ENCODE data around the gene EPAS1. TPM values are rescaled to one million over a fixed set of nuclear protein-coding genes. Genes with fewer than 3 reads are reported as not detected.

The EPAS1 gene
- total and polyA plus RNA-seq, 2 of the 13 experiments (the other 11 are each of a cell fraction or from before 2014, with no cell fraction given): 47.1 to 182 TPM

- POLR2A ChIA-PET: interaction anchor here (0.5 to 2.8 kb wide), 11 partner anchors 9 to 416 kb away, joined by 3 to 14 read pairs (median 7); no protein-coding TSS in a partner anchor
These were observed 110.7 kb downstream of the EPAS1 start for GRCh38 chr2:46407852-46408455.

More at GRCh38 chr2:46407852-46408455, 110.7 kb downstream of the EPAS1 start:
- in situ Hi-C loops (cut with HindIII; ENCODE audit: extremely low pct_ligation_motif_present, low pct_unique_long_range_greater_than_20kb): no loop called here
- no peaks in the 10 kb centered on the region for H3K27me3 ChIP-seq (ENCODE audit: control insufficient read depth in 1 of 2, insufficient read depth in 2 of 2, low read length in 2 of 2)
- FAIRE-seq (peak; percentile 39), ATAC-seq (peak; percentile 4; the same call in 1 of the 3 replicates), DNase-seq (ENCODE audit: low spot score) (peak; percentile 52)
- peak overlapping the region in 1 of 3 experiments; percentile 64; a peak in 1 of 6 replicates for H3K4me3 ChIP-seq (replicated peaks in 1 of 3; ENCODE audit: insufficient read depth in 1 of 3, low read depth in 2 of 3, low read length in 3 of 3)
- peak overlapping the region; percentile 86 for H3K27ac ChIP-seq (ENCODE audit: extremely low read length, insufficient read depth, low read length)
- H3K9me3 ChIP-seq (ENCODE audit: low read length): no peaks in the 10 kb centered on the region
- no TSS peak for BruUV-seq (replicated peaks)
- TF ChIP-seq, protein P1, sequence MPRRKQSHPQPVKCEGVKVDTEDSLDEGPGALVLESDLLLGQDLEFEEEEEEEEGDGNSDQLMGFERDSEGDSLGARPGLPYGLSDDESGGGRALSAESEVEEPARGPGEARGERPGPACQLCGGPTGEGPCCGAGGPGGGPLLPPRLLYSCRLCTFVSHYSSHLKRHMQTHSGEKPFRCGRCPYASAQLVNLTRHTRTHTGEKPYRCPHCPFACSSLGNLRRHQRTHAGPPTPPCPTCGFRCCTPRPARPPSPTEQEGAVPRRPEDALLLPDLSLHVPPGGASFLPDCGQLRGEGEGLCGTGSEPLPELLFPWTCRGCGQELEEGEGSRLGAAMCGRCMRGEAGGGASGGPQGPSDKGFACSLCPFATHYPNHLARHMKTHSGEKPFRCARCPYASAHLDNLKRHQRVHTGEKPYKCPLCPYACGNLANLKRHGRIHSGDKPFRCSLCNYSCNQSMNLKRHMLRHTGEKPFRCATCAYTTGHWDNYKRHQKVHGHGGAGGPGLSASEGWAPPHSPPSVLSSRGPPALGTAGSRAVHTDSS (CRISPR knock-in tag; conservative IDR thresholded peaks at IDR 0.05): no peak
- TF ChIP-seq ZZZ3 (CRISPR knock-in tag; IDR thresholded peaks at IDR 0.05; ENCODE audit: borderline replicate concordance) (no peak), IKZF1 (IDR thresholded peaks at IDR 0.05) (no peak), TEAD3 (CRISPR knock-in tag; optimal IDR thresholded peaks at IDR 0.05; ENCODE audit: borderline replicate concordance) (peak; percentile 58), NR2F6 (IDR thresholded peaks at IDR 0.05) (no peak), NR2F6 (CRISPR knock-in tag; IDR thresholded peaks at IDR 0.05) (0 out of 2 replicates have a peak, but pooled peaks have one; percentile 10), ZBTB38 (CRISPR knock-in tag; IDR thresholded peaks at IDR 0.05) (peak; percentile 70), ZNF800 (CRISPR knock-in tag; IDR thresholded peaks at IDR 0.05) (0 out of 2 replicates have a peak, but pooled peaks have one; percentile 8), MEIS2 (CRISPR knock-in tag; IDR thresholded peaks at IDR 0.05) (no peak), ZNF839 (CRISPR knock-in tag; IDR thresholded peaks at IDR 0.05; ENCODE audit: borderline replicate concordance) (peak; percentile 22; the same call in 1 of the 2 replicates), ZFY (CRISPR knock-in tag; IDR thresholded peaks at IDR 0.05) (no peak), RBAK (CRISPR knock-in tag; IDR thresholded peaks at IDR 0.05) (0 out of 2 replicates have a peak, but pooled peaks have one; percentile 28), ZNF550 (CRISPR knock-in tag; IDR thresholded peaks at IDR 0.05; ENCODE audit: borderline replicate concordance) (0 out of 2 replicates have a peak, but pooled peaks have one; percentile 37), ZNF331 (CRISPR knock-in tag; IDR thresholded peaks at IDR 0.05) (0 out of 2 replicates have a peak, but pooled peaks have one; percentile 25), E2F2 (CRISPR knock-in tag; IDR thresholded peaks at IDR 0.05; ENCODE audit: borderline replicate concordance) (0 out of 2 replicates have a peak, but pooled peaks have one; percentile 28), ZNF788 (CRISPR knock-in tag; IDR thresholded peaks at IDR 0.05; ENCODE audit: borderline replicate concordance) (0 out of 2 replicates have a peak, but pooled peaks have one; percentile 25)
- TF ChIP-seq, protein P2, sequence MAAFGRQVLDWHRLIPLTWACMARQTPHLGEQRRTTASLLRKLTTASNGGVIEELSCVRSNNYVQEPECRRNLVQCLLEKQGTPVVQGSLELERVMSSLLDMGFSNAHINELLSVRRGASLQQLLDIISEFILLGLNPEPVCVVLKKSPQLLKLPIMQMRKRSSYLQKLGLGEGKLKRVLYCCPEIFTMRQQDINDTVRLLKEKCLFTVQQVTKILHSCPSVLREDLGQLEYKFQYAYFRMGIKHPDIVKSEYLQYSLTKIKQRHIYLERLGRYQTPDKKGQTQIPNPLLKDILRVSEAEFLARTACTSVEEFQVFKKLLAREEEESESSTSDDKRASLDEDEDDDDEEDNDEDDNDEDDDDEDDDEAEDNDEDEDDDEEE (CRISPR knock-in tag; IDR thresholded peaks at IDR 0.05): peak; percentile 22; the same call in 1 of the 2 replicates
- intact Hi-C loops (cut with micrococcal nuclease; ENCODE audit: unreplicated experiment): loop anchor here (2.0 to 5.0 kb wide), 3 partner anchors 13 to 101 kb away; no protein-coding TSS in a partner anchor
- H3K4me2 ChIP-seq (ENCODE audit: low read depth, low read length): peak overlapping the region; percentile 80
- H2AFZ ChIP-seq (ENCODE audit: low read length): no peak overlapping the region
- peaks cover 91% of the 10 kb centered on the region for H3K4me1 ChIP-seq (ENCODE audit: insufficient read depth, low read length)
- H4K20me1 ChIP-seq (ENCODE audit: insufficient read depth, low read length): no peaks in the 10 kb centered on the region
- H3K79me2 ChIP-seq (ENCODE audit: insufficient read depth, low read length): peaks cover 11% of the 10 kb centered on the region
- H3K9ac ChIP-seq (ENCODE audit: insufficient read depth, low read depth, low read length): peak overlapping the region; percentile 79
- H3K36me3 ChIP-seq (replicated peaks in 1 of 2; ENCODE audit: control insufficient read depth in 1 of 2, insufficient read depth in 2 of 2, low read length in 2 of 2): no peaks in the 10 kb centered on the region; a peak in 2 of 5 replicates
- CTCF ChIA-PET (ENCODE audit: low intra/inter-chr PET ratio, low total read pairs): no interaction called here
- WGBS (ENCODE audit: low lambda C conversion rate): 77% methylated on average over 14 of the region's 14 CpGs
